D341Med (cell line): Measurements from ENCODE around the gene ENPEP.

Source experiments
- DNase-seq: peaks from one replicate; pipeline ENCODE4 v3.0.0; 2012; ENCODE audit warnings: low spot score

The ENPEP gene

GRCh38 chr4:110610620-110610939, 134.6 kb downstream of the ENPEP start:
- DNase-seq: no peak

DNA sequence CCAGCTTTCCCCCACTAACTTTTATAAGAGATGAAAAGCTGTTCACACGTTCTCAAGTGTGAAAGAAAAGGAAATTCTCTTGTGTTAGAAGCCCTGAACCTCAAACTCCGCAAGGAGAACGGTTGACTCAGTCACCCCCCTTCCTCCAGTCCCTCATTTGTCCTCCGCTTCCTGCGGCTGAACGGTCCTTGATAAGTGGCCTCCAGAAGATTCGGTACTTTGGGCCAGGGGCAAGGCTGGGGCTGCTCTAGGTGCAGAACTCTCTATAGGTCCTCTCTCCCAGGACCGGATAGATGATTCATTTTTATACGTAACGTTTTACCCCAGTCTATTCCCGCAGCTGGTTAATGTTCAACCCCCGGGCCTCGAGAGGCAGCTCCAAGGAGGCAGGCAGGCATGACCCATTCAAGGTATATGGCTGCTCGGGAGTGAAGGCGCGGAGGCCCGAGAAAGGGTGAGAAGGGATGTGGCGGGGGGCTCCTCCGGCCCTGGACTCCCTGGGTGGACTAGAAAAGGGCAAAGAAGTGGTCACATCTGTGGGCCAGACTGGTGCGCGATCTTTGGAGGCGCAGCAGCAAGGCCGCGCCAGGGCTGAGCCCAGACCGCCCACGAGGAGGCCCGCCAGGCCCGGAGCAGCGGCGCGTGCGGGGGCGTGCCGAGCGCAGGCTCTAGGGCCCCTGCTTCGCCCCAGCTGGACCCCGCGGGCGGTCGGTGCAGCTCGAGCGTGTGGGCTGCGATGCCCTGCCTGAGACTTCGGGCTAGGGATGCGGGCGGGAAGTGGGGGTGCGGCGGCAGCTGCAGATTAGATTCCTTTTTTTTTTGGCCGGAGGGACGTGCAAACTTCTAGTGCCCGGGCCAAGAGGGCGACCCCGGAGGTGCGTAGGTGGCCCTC, 135.2 kb downstream of the ENPEP start:
- DNase-seq: no peak

DNA sequence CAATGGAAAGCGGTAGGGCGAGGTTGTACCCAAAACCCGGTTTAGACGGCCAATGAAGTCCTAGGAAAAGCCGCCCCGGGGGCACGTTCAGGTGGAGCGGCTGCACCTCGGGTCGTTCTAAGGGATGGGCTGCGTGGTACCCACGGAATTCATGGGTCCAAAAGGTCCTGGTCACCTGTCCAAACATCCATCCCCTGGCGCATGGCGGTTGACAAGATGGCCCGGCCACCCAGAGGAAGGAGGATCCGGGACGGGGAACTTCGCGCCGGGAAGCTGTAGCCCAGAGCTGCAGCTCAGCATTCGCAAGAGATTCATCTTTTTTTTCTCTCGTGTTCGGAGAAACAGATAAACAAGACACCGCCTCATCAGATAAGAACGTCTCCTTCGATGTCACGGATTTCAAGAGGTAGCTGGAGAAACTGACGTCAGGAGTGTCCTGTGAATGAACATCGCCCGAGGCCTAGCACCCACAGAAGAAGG, 136.1 kb downstream of the ENPEP start:
- no peak for DNase-seq

- DNase-seq: no peak
Observed at GRCh38 chr4:110612631-110613269, 136.8 kb downstream of the ENPEP start.

GRCh38 chr4:110613745-110614144, 137.8 kb downstream of the ENPEP start:
- no peak for DNase-seq

- DNase-seq: no peak
Observed at GRCh38 chr4:110614173-110614963, 138.4 kb downstream of the ENPEP start.
